Kidney (tissue), 14 donors: ENCODE measurements around the gene LRFN5. TPM values are rescaled to one million over a fixed set of nuclear protein-coding genes. Genes with fewer than 3 reads are reported as not detected.
"Not testable (repeated sequence)": the region's sequence is repeated elsewhere in the genome, so short reads cannot be mapped to it uniquely, and the experiment has no call there.

Experiments
- DNase-seq, 5 donors: peaks; one replicate each; pipeline ENCODE4 v3.0.0-alpha.2; 2013 to 2020
- FAIRE-seq: peaks from 2 replicates; lab custom pipeline; 2012; peaks lifted over from hg19 to GRCh38; lab: Jason Lieb, UNC
- H3K27ac ChIP-seq, 2 donors: one replicate each; pipeline ENCODE4 v1.7.0; 2013; ENCODE audit warnings: low read depth in 2 of 2, low read length in 2 of 2, inconsistent platforms in 1 of 2
- H3K27me3 ChIP-seq: one replicate; pipeline ENCODE4 v1.7.1; 2013; ENCODE audit warnings: low read length, inconsistent platforms; ENCODE audit not compliant: control insufficient read depth, insufficient read depth
- H3K36me3 ChIP-seq, 3 donors: one replicate each; pipeline versions ENCODE4 v1.7.0 to v1.7.1; 2013; ENCODE audit warnings: low read length in 3 of 3, control low read depth in 1 of 3, inconsistent platforms in 1 of 3; ENCODE audit not compliant: insufficient read depth in 3 of 3, control insufficient read depth in 2 of 3
- H3K4me1 ChIP-seq, 3 donors: one replicate each; pipeline versions ENCODE4 v1.7.0 to v1.7.1; 2013; ENCODE audit warnings: low read length in 3 of 3, inconsistent platforms in 1 of 3, low read depth in 1 of 3; ENCODE audit not compliant: control insufficient read depth in 2 of 3, insufficient read depth in 2 of 3
- H3K4me3 ChIP-seq, 3 donors: one replicate each; pipeline versions ENCODE4 v1.7.0 to v1.8.1; 2013; ENCODE audit warnings: low read length in 3 of 3, control low read depth in 1 of 3, inconsistent platforms in 1 of 3
- H3K9ac ChIP-seq, 3 donors: one replicate each; pipeline versions ENCODE4 v1.7.0 to v1.7.1; 2013; ENCODE audit warnings: low read length in 3 of 3, control low read depth in 1 of 3, inconsistent platforms in 1 of 3
- H3K9me3 ChIP-seq, 3 donors: one replicate each; pipeline versions ENCODE4 v1.7.0 to v1.7.1; 2013; ENCODE audit warnings: low read length in 3 of 3, control low read depth in 1 of 3, inconsistent platforms in 1 of 3; ENCODE audit not compliant: control insufficient read depth in 2 of 3, insufficient read depth in 1 of 3
- intact Hi-C: fragments of 100-400 bp; cut with DNase I; formaldehyde crosslinking; loops from one replicate; pipeline ENCODE4 v1.11.1; 2022
- polyA plus RNA-seq: library from polyadenylated mRNA; stranded (reverse); fragments of 350-450 nt; fragmentation: Illumina TruSeq; extraction: RNeasy Lipid Tissue Mini Kit (QIAGEN cat#74804); gene quantifications from one replicate; pipeline ENCODE4 v1.2.3, GENCODE V29; 2014; ENCODE audit warnings: low read depth, low replicate concordance; ENCODE audit not compliant: insufficient read depth
- total RNA-seq: library from RNA; stranded (reverse); fragmentation: NEBNext Ultra II Directional; extraction: Animal tissue kit (Norgen Biotek cat#: 25700); gene quantifications from one replicate; pipeline ENCODE4 v1.2.1, GENCODE V29; 2021
- TF ChIP-seq, protein P1 (sequence below): IDR thresholded peaks from 3 replicates; pipeline ENCODE4 v1.5.1; 2012; ENCODE audit warnings: mild to moderate bottlenecking, moderate library complexity, borderline replicate concordance; ENCODE audit not compliant: insufficient read depth; ENCODE audit errors: extremely low read depth
- donor health status: control.
- donor health status: control.
- donor health status: control.
- donor health status: control.
- donor health status: control.
- donor health status: DM: yes; HTN: yes; CAD: no.
- donor health status: Normal renal cell carcinoma (clear cell type).

Gene LRFN5
- total and polyA plus RNA-seq, 2 donors from 2014 or later, result 1.5 to 2.4 TPM

DNA sequence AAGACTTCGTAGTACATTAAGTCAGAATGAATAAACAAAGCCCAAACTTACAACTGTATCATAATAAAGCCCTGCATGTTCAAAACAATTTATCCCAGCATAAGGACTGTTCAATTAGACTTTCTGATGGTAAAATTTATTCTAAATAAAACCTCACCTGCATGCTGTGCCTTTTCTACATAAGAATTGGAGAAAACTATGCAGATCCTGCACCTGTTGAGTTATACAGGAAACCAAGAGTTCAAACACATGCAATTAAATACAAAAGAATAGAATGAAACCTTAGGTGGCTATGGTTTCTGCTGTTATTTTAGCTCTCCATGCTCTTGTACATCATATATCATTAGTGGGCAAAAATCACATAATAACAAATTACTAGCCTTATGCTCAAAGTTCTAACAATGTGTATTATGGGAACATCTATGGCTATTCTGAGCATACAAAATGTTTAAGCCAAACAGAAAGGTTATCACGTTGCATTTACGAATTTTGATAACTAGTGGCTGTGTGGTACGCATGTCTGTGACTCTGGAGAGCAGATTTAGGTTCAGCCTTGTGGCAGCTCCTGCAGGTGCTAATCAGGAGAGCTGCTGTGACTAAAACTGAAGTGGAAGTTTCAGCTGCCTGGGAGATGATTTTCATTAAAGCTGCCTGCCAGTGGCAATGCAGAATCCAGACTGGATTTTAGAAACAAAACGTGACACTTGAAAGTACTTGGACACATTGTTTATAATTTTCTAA is 36.1 kb upstream of the LRFN5 start:
- H3K9me3 ChIP-seq, result no peaks in the 10 kb centered on the region
- no peak for DNase-seq
- no peak overlapping the region for H3K4me3 ChIP-seq
- no peaks in the 10 kb centered on the region for H3K36me3 ChIP-seq
- no peak overlapping the region for H3K27ac ChIP-seq
- TF ChIP-seq, protein P1, sequence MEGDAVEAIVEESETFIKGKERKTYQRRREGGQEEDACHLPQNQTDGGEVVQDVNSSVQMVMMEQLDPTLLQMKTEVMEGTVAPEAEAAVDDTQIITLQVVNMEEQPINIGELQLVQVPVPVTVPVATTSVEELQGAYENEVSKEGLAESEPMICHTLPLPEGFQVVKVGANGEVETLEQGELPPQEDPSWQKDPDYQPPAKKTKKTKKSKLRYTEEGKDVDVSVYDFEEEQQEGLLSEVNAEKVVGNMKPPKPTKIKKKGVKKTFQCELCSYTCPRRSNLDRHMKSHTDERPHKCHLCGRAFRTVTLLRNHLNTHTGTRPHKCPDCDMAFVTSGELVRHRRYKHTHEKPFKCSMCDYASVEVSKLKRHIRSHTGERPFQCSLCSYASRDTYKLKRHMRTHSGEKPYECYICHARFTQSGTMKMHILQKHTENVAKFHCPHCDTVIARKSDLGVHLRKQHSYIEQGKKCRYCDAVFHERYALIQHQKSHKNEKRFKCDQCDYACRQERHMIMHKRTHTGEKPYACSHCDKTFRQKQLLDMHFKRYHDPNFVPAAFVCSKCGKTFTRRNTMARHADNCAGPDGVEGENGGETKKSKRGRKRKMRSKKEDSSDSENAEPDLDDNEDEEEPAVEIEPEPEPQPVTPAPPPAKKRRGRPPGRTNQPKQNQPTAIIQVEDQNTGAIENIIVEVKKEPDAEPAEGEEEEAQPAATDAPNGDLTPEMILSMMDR, result no peak
- no peaks in the 10 kb centered on the region for H3K4me1 ChIP-seq
- intact Hi-C loops, result no loop called here
- no peak overlapping the region for H3K9ac ChIP-seq
- no peaks in the 10 kb centered on the region for H3K27me3 ChIP-seq
- FAIRE-seq, result no peak

DNA sequence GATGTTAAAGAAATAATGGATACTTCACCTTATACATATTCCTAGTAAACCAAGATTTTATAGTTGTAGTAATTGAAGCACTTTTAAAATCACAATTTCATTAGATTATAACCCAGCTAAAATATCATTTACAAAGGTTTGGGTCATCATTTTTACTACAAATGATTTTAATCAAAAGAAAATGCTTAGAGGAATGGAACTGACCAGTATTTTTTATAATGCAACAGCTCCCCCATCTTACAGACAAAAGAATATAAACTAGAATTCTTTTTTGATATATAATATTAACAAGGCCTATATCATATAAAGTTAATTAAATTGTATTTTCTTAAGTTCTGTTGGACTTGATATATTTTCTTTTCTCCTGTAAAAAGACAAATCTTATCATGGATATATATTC is 20.4 kb upstream of the LRFN5 start:
- no peaks in the 10 kb centered on the region for H3K27me3 ChIP-seq
- intact Hi-C loops, result no loop called here

DNA sequence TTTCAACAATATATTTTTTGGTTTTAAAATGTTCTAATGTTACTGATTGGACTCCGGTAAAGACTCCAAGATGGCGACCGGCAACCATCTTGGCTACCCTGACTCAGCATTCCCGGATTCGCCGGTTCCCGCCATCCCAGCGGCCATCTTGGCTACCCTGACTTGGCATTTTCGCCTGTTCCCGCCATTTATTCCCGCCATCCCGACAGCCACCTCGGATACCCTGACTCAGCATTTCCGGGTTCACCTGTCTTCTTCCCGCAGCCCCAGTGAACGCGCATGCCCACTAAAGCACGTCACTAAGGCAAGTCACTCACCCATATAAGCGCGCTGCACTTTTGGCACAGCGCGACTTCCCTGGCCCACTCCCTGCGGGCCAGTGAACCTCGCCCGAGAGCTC is 9.0 kb upstream of the LRFN5 start:
- Histone ChIP-seq H3K27ac (no peak overlapping the region), H3K9me3 (no peaks in the 10 kb centered on the region), H3K27me3 (no peaks in the 10 kb centered on the region), H3K4me3 (no peak overlapping the region), H3K9ac (no peak overlapping the region), H3K36me3 (no peaks in the 10 kb centered on the region), H3K4me1 (peaks cover 0 to 2% (median 0%) of the 10 kb centered on the region in 3 donors)
- intact Hi-C loops, result no loop called here
- DNase-seq, result peak in 1 of 5 donors; percentile 27
- FAIRE-seq, result no peak
- TF ChIP-seq, protein P1, result no peak

More for the DNA sequence above, 20.4 kb upstream of the LRFN5 start:
- no peak for FAIRE-seq
- Histone ChIP-seq H3K9ac (no peak overlapping the region), H3K4me1 (no peaks in the 10 kb centered on the region), H3K36me3 (no peaks in the 10 kb centered on the region), H3K9me3 (no peaks in the 10 kb centered on the region), H3K27ac (no peak overlapping the region), H3K4me3 (no peak overlapping the region)
- no peak for DNase-seq
- TF ChIP-seq, protein P1, result no peak

DNA sequence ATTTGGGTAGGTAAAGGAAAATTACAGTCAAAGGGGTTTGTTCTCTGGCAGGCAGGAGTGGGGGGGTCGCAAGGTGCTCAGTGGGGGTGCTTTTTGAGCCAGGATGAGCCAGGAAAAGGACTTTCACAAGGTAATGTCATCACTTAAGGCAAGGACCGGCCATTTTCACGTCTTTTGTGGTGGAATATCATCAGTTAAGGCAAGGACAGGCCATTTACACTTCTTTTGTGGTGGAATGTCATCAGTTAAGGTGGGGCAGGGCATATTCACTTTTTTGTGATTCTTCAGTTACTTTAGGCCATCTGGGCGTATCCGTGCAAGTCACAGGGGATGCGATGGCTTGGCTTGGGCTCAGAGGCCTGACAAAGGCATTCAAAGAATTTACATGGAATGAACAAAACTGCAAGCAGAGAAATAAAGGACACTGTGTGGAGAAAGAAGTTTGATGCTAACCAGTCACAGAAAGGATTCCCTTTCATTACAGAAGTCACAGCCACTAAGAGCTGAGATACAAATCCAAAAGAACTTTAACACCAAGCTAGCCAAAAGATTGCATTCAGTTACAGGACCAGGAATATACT is 6.8 kb upstream of the LRFN5 start:
- DNase-seq, H3K36me3 ChIP-seq, H3K4me1 ChIP-seq, H3K4me3 ChIP-seq, intact Hi-C loops, H3K27me3 ChIP-seq, H3K27ac ChIP-seq, H3K9me3 ChIP-seq, H3K9ac ChIP-seq, FAIRE-seq: not testable (repeated sequence)
